ENCODE measurements around the gene ZSCAN1.

DNA sequence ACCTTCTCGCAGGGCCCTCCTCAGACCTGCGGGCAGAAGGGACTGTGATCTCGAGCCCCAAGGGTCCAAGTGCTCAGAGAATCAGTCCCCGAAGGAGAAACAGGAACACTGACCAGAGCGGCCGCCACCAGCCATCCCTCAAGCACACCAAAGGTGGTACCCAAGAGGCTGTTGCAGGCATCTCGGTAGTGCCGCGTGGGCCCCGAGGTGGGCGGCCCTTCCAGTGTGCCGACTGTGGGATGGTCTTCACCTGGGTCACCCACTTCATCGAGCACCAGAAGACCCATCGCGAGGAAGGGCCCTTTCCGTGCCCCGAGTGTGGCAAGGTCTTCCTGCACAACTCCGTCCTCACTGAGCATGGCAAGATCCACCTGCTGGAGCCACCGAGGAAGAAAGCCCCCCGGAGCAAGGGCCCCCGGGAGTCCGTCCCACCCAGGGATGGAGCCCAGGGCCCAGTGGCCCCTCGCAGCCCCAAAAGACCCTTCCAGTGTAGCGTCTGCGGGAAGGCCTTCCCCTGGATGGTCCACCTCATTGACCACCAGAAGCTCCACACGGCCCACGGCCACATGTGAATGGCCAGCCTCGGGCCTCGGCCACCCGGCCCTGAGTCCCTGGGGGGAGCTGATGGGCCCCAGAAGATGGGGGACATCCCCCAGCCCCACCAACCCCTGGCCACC, 19.8 kb downstream of the ZSCAN1 start:
- TF ChIP-seq FOXP2 (optimal IDR thresholded peaks at IDR 0.05; ENCODE audit: control extremely low read depth, extremely low read length, insufficient read depth) (no peak), POLR2AphosphoS5 (IDR thresholded peaks at IDR 0.05; ENCODE audit: borderline replicate concordance, low read depth, low read length) (no peak), EZH2 (IDR thresholded peaks at IDR 0.05) (no peak)

Data from SK-N-MC (cell line).